Measurements from ENCODE around the gene FLNB.

Gene FLNB

GRCh38 chr3:58216496-58217195, 208.4 kb downstream of the FLNB start:
- no peak for DNase-seq

- DNase-seq: peak; percentile 20
Observed at GRCh38 chr3:58217209-58217811, 209.1 kb downstream of the FLNB start.

- DNase-seq: no peak
Observed at GRCh38 chr3:58218904-58219303, 210.7 kb downstream of the FLNB start.
